GM18951 (cell line): ENCODE results near the gene TLCD3A.
"Not testable (repeated sequence)": the region's sequence is repeated elsewhere in the genome, so short reads cannot be mapped to it uniquely, and the experiment has no call there.

Experiments used
- POLR2A ChIP-seq: IDR thresholded peaks from 4 replicates; pipeline ENCODE4 v1.6.1; 2011; ENCODE audit warnings: mild to moderate bottlenecking; ENCODE audit not compliant: insufficient read length, insufficient read depth; ENCODE audit errors: extremely low read depth
- in situ Hi-C: fragments of 300-500 bp; cut with MboI; formaldehyde crosslinking; loops from one replicate; pipeline ENCODE4 v1.12.0; 2022; ENCODE audit warnings: low sequenced_read_pairs, mixed read lengths, inconsistent platforms; ENCODE audit not compliant: unreplicated experiment

TLCD3A gene

DNA sequence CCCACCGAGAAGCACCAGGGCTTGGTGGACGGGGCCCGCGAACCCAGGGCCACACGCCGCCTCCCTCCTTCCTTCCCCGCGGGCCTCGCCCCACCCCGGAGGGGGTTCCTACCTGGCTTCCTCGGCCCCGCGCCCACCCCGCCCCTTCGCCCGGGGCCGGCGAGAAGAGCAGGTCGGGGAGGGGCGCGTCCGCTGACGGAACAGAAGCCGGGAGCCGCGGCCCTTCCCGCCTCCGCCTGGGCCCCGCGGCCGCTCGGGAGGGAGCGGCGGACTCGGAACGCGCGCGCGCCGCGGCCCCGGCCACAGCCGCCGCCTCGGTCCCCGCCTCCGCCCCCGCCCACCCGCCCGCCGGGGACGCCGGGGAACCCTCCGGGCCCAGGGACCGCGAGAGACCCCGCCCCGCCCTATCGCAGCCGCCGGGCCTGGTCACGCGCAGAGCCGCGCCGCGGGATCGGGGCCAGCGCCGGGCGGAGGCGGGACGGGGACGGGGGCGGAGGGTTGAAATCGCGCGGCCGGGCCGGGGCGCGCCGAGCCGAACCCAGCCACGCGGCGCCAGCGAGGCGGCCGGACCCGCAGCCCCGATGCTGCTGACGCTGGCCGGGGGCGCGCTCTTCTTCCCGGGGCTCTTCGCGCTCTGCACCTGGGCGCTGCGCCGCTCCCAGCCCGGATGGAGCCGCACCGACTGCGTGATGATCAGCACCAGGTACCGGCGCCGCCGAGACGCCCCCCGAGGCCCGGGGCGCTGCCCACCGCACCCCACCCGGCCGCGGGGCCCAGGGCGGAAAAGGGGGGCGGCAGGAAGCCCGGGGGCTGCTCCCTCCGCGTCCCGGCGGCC lies at the start of gene TLCD3A:
TSS of gene TLCD3A (plus strand) at position 530 of the 835 bp plus-strand sequence. CDS start at position 582, 52 bp downstream.
- in situ Hi-C loops = no loop called here
- peak; percentile 51 for TF ChIP-seq POLR2A

DNA sequence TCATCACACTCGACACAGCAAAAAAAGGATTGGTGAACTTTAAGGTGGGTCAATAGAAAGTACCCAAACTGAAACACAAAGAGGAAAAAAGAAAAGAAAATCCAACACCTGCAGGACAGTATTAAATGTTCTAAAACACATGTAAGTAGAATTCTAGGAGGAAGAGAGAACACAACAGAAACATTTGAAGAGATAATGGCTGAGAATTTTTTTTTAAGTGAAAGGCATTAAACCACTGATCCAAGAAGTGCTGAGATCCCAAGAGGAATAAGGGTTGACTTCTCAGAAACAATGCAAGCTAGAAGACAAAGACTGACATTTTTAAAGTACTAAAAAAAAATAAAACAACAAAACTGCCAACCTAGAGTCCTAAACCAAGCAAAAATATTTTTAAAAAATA lies 49.4 kb upstream of the TLCD3A start:
- TF ChIP-seq POLR2A = no peak
- in situ Hi-C loops = no loop called here

DNA sequence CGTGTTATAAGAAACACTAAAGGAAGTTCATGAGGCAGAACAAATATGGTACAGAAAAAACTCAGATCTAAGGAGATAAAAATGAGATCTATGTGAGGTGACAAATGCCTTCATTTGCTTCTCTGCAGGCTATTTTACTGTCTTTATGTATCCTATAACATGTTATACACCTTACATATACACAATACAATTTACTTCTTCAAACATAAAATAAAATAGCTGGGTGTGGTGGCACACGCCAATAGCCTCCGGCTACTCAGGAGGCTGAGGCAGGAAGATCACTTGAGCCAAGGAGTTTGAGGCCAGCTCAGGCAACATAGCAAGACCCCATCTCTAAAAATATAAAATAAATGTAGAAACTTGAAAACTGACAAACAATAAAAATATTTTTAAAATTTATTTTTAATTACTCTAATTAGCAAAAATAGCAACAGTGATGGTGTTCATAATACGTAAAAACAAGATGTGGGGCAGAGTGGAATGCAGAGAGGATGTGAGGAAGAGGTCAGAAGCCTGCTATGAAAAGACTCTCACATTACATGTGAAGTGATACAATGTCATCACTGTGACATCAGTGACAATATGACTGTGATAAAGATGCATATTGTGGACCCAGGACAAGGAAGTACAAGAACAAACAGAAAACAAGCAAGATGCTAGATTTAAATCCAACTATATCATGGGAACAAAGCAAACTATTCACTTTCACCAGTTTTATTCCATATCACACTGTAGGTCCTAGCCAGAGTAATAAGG lies 48.7 kb upstream of the TLCD3A start:
- TF ChIP-seq POLR2A = no peak
- in situ Hi-C loops = no loop called here

DNA sequence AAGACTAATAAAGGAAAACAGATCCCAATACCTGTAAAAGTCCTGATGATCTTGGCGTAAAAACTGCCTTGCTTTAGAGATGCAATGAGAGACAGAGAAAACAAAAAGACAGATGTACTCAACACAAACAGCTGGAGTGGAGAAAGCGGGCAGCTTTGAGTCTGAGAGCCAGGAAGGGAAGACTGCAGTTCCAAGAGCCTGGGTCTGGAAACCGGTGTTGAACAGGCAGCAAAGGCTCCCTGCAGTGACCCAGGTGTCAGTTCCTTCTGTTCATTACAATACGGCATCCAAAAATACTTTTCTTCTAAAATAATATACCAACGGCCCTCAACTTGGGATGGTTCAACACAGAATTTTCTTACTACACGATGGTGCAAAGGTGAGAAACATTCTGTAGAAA lies 47.4 kb upstream of the TLCD3A start:
- no peak for TF ChIP-seq POLR2A
- in situ Hi-C loops = no loop called here

DNA sequence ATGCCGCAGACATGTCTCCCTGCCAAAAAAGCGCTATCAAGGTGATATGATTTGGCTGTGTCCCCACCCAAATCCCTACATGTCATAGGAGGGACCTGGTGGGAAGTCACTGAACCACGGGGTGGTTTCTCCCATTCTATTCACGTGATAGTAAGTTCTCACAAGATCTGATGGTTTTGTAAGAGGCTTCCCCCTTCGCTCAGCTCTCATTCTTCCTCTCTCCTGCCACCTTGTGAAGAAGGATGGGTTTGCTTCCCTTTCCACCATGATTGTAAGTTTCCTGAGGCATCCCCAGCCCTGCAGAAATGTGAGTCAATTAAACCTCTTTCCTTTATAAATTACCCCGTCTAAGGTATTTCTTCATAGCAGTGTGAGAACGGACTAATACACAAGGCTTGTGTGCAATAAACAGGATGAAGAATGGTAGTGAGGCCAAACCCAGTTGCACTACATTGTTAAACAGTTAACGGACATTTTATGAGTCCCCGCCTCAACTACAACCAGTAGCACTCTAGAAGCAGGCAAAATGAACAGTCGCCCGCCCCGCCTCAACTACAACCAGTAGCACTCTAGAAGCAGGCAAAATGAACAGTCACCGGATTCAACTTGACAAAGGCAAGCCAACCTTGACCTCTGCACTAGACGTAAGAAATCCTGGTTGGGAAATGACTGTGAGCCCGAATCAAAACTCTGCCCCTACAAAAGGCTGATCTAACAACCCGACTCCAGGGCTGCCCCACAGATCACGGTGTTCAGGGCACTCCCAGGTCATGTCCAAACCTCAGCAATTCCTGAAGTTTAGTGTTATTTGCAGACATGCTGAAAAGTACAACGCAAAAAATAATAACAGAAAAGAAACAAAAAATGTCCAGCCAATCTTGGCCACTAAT lies 44.1 kb upstream of the TLCD3A start:
- in situ Hi-C loops = no loop called here
- TF ChIP-seq POLR2A = no peak

DNA sequence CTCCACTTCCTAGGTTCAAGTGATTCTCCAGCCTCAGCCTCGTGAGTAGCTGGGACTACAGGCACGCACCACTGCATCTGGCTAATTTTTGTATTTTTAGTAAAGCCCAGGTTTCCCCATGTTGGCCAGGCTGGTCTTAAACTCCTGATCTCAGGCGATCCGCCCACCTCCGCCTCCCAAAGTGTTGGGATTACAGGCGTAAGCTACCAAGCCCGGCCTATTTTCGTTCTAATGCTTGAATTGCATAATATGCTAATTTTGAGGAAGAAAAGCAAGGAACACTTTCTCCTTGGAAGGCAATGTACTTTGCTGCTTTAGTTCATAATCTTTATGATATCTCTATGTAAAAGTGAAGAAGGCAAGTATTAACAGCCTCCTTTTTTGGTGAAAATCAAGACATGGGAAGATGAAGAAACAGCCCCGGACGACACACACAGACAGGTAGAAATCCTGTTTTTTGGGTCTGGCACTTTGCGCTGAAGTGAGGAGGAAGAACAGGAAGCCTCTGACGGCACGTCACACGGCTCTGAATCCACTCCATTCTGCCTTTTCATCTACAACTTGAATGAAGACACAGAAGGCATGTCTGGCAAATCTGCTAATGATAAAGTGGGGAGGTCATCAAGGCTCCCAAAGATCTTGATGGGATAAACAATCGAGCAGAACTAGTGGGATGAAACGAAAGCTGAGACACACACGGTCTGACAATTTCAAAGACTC lies 42.7 kb upstream of the TLCD3A start:
- in situ Hi-C loops = no loop called here
- TF ChIP-seq POLR2A = no peak

DNA sequence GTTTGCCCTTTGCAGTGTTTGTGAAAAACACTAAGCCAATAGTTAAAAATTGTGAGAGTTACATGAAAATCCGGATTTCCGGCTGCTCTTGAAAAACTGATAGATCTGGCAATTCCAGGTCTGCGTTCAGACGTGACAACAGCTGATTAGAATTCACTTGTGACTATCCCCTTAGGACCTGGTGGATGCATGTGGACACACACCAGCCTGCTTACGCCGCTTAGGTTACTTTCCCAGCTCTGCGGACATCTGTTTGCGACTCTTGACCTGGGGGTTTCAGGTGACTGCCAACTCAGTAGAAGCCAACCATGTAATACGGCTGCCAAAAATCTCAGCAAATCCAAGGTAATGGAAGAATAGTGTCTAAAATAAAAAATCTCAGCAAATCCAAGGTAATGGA lies 42.0 kb upstream of the TLCD3A start:
- in situ Hi-C loops = no loop called here
- no peak for TF ChIP-seq POLR2A

DNA sequence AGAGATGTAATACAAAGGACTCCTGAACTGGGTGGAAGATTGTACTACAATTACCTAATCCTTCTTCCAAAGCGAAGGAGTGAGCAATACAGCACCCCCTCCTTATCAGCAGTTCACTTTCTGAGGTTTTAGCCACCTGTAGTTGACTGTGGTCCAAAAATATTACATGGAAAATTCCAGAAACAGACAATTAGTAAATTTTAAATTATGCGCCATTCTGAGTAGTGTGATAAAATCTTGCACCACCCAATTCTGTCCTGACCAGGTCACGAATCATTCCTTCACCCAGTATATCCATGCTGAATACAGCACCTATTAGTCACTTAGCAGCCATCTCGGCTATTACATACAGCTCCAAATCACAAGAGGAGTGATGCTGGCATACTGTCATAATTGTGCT lies 41.0 kb upstream of the TLCD3A start:
- TF ChIP-seq POLR2A = no peak
- in situ Hi-C loops = no loop called here

DNA sequence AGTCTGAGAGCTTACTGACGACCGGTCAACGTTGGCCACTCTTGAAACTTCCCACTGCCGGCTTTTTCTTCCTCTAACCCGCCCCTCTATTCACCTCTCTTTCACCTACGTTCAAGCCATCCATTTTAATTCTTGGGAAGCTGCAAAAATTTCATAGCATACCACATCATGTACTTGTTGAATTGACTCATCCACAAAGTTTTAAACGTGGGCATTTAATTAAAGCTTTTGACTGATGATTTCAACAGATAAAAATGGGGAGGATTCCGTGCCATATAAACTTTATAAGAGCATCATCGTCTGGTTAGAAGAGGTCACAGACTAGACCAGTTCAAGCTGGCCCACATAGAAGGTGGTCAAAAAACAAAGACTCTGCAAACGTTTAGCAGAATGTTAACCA lies 40.3 kb upstream of the TLCD3A start:
- in situ Hi-C loops = no loop called here
- no peak for TF ChIP-seq POLR2A

DNA sequence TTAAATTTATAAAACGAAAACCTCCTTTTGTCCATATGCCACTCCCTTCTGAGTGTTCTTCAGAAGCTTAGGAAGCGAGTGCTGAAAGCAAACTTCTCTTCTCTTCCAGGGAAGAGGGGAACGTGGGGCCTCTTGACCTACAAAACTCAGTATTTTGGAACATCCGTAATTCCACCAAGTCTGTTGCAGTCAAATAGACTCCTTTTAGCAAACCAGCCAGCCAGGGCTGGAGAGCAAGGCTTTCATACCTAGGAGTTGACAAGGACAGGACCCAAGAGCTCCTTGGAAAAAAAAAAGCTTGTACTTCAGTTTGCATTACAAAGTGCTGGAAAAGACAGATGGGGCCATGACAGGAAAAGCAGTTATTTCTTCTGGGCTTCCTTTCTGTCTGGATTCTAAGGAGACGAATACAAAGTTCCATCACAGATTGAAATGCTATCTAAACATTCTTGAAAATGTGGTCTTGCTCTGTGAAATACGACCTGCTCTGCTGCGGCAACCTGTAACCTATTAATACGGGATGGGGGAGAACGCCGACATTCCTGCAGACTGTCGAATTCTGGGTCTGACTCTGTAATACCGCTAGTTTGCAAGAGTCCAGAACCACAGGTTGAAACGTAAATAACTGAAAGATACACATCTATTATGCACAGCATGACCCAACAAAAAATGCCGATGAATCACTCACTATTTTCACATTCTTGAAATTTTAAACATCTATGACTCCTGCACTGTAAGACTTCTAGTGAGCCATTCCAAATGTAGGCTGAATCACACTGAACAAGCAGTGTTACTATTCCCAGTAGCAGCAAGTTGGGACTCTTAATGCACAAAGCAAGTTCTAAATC lies 38.4 kb upstream of the TLCD3A start:
- TF ChIP-seq POLR2A = no peak

DNA sequence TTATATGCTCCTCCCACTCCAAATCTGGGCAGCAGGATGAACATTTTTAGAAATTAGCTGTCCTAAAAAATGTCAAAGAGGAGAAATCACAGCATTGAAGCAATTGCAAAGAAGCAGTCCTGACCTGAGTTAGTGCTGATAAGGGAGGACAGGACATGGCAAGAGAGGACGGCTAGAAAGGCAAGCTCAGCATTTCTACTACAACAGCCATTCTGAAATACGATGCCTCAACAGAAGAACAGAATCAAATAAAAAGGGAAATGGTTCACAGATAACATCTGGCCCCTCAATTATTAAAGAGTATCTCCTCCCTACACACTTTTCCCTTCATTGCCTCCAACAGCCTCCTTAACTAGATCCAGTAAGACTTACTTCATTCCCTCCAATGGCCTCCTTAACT lies 36.0 kb upstream of the TLCD3A start:
- TF ChIP-seq POLR2A = no peak
- in situ Hi-C loops = no loop called here

More for the DNA sequence above, 38.4 kb upstream of the TLCD3A start:
- in situ Hi-C loops = no loop called here

DNA sequence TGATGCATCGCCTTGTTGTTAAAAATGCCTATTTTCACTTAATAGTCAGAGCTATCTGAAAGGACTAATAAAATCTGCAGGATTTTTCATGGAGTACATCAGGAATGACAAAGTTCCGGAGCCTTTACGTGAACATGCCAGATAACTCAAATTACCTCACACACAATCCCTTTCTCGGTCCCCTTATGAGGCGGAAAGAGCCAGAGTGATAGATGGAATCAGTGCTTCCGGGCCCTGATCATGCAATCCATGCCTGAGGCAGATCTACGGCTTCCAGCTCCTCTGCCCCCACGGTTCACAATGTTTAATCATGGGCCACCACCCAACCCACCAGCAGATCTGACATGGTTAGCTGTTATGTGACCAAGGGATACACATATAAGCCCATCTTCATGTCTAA lies 34.7 kb upstream of the TLCD3A start:
- in situ Hi-C loops = no loop called here
- no peak for TF ChIP-seq POLR2A

DNA sequence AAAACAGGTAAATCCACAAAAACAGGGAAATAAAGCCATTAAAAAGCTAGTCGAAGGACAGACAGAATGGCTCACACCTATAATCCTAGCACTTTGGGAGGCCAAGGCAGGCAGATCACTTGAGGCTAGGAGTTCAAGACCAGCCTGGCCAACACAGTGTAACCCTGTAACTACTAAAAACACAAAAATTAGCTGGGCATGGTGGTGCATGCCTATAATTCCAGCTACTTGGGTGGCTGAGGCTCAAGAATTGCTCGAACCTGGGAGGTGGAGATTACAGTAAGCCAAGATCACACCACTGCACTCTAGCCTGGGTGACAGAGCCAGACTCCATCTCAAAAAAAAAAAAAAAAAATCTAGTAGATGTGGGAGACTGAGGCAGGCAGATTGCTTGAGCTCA lies 34.3 kb upstream of the TLCD3A start:
- in situ Hi-C loops = not testable (repeated sequence)
